Nucleus accumbens (tissue), 56 donors: ENCODE measurements around the gene PPP1R12C.
"Not testable (repeated sequence)": the region's sequence is repeated elsewhere in the genome, so short reads cannot be mapped to it uniquely, and the experiment has no call there.

Experiments used
- DNase-seq, 56 donors: peaks; one replicate each; lab custom pipeline; 2025; lab: John Stamatoyannopoulos, UW

Gene PPP1R12C

DNA sequence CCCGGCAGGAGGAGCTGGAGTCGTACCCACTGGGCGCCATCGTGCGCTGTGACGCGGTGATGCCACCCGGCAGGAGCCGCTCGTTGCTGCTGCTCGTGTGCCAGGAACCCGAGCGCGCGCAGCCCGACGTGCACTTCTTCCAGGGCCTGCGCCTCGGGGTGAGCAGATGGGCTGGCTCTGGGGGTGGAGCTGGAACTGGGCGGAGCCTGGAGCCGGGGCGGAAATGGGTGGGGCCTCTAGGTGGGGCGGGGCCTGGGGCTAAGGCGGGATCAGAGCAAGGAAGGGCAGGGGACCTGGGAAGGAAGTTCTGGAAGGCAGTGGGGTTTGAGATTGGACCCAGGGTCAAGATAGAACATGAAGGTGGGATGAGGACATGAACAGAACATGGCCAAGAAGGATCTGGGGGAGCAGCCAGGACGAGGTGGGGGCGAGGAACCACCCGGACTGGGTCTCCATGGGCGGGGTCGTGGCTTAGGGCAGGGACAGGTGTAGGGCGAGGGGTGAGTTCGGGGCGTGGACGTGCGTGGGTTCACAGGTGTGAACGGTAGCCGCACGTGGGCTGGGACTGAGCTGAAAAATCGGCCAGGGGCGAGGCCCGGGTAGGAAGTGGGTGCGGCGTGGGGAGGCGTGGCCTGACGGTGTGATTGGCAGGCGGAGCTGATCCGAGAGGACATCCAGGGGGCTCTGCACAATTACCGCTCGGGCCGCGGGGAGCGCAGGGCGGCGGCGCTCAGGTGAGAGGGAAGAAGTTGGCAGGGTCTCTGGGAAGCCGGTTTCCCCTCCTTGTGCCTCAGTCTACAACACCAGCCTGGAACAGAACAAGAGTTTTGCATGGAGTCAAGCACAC lies 37.1 kb downstream of the PPP1R12C start:
- peak in 5 of 56 donors; percentile 1 to 37 (median 11) for DNase-seq

DNA sequence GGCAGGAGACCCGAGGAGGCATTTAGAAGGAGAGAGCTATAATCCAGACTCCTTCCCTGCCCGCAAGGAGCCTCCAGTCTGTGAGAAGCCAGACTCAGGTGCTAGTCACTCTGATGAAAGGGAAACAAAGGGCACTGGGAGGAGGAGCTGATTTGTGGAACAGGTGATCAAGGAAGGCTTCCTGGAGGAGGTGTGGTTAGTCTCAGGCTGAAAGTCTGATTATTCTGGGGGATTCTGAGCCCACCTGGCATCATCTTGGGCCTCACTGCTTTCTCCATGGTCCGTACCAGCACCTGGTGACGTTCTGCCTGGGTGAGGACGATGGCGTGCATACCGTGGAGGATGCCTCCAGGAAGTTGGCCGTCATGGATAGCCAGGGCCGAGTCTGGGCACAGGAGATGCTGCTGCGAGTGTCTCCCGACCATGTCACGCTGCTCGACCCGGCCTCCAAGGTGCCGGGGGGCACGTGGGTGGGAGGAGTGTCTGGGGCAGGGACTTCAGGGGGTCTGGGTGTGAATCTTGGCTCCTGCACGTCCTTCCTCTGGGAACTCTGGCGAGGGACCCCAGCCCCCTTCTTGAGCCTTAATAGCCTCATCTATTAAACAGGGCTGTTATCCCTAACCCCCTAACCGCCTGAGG lies 37.9 kb downstream of the PPP1R12C start:
- no peak for DNase-seq

DNA sequence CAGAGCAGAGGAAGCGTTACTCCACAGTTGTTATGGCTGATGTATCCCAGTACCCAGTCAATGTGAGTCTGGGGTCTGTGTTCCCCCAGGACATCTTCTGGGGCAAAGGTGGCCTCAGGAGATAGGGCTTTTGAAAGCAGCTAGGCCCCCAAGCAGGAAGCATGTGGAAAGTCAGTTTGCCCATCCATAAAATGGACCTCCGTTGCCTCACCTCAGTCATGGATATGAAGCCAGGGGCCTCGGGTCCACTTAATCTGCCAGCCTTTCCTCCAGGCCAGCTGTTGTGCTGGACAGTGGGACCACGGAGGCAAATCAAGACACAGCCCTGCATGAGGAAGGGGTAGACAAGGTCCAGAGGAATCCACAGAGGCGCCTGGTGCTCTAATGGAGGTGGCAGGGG lies 38.4 kb downstream of the PPP1R12C start:
- DNase-seq: no peak

DNA sequence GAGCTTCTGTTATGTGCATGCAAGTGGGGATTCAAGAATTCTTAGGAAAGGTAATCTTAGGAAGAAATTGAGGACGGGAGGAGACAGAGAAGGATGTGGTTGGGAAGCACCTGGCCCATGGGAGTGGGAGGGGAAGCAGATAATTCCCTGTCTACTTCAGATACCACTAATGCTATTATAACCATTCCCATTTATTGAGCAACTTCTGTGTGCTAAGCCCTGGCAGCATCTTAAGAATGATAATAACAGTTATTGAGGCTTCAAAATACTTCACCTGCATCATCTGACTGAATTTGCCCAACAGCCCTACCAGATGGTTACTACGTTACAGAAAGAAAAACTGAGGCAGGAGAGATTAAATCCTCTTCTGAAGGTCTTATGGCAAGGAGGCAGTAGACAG lies 40.3 kb downstream of the PPP1R12C start:
- DNase-seq: no peak

DNA sequence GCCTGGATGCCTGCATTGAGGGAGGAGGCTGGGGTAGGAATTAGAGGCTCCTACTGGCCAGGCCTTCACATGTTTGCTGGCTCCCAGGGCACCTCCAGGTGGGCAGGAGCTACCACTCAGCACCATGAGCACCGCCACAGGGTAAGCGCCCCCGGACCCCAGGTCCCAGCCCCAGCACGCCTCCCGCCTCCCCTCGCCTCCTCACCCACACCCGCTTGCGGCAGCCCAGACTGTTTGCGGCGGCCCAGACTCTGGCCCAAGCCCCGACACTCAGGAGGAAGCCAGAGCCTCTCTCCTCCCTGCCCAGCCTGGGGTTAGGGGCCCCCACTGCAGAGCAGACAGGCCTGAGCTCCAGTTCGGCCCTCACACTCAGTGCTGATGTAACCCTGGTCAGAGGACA lies 41.1 kb downstream of the PPP1R12C start:
- DNase-seq: no peak

DNA sequence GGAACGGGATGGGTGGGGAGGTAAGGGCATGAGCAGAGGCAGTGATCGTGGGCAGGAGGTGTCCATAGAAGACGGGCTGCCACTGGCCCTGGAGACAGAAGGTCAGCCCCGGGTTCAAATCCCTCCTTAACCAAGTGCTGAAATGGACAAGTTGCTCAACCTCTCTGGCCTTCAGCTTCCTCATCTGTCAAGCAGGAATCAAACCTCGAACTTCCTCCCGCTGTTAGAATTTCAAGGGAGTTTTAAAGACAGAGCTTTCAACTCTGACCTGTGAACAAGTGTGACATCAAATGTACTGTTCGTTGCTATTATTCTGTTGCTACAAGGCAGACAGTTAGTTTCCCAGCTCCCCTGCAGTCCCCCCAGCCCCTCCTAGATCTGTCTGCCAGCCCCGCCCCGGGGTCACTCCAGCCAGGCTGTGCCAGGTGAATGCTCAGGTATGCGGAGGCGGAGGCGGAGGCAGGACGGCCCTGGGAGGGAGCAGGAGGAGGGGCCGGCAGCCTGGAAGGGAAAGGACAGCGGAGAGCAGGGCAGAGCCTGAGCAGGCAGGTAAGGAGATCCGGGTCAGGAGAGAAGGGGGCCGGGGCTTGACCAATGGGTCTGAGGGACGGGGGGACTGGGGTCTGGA lies 42.0 kb downstream of the PPP1R12C start, which contains the start of gene EPS8L1:
Gene EPS8L1, plus strand, starts transcription at position 499 of the 628 bp plus-strand sequence. CDS start 576 bp downstream, outside the sequence.
- DNase-seq: no peak

DNA sequence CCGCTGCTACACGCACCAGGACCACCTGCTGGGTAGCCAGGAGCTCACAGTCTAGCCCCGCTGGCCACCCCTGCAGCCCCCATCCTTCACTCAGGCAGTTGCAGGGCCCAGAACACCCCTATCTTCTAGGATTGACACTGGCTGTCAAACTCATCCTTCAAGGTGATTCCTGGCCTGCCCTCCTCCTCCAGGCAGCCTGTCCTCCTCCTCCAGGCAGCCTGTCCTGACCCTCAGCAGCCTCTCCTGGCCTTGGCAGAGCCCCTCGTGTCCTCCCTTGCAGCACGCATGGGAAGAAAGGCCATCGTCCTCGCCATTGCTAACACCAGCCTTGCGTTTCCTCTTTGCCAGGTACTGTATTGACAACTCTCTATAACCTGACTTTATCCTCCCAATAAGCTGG lies 45.5 kb downstream of the PPP1R12C start:
- DNase-seq: no peak

DNA sequence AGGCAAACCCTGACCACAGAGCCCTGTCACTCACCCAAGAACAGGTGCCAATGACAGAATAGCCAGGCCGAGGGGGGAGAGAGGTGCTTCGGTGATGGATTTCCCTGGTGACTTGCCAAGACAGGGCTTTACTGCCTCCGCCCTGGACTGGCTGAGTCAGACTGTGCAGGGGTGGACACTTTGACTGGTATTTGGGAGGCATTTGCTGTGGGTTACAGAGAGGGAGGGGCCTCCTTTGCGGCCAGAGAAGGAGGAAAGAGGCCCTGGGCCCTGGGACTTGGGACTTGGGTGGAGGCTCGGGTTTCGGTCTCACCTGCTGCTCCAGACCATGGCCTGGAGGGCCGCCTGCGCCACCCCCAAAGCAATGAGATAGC lies 46.3 kb downstream of the PPP1R12C start:
- no peak for DNase-seq

DNA sequence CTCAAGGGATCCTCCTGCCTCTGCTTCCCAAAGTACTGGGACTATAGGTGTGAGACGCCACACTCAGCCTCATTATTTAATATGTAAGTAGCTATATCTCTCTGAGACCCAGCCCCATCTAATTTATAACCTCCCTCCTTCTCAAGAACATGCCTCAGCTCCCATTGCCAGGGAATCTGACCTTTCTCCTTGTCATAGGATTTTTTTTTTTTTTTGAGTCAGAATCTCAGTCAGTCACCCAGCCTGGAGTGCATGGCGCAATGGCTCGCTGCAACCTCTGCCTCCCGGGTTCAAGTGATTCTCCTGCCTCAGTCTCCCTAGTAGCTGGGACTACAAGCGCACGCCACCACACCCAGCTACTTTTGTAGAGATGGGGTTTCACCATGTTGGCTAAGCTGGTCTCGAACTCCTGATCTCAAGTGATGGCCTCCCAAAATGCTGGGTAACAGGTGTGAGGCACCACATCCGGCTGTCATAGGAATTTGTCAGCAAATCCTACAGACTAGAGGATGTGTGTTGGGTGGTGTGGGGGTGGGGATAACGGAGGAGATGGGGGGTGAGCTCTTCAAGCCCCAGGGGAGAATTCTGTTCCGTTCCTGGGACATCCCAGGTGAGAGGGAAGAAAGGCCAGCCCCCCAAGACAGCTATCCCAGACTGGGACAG lies 46.8 kb downstream of the PPP1R12C start:
- DNase-seq: no peak

DNA sequence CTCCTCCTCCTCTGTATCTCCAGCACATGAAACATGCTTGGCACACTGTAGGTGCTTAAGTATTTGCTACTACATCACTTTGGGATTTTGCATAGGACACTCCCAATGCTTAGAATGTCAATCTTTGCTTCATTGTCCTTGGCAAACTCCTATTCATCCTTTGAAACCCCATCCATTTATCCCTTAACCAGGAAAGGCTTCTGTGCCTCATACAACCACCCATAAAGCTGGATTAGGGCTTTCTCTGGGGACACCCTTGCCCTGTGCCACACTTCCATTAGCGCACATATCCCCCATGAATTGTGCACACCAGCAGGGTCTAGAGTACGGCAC lies 47.6 kb downstream of the PPP1R12C start:
- no peak for DNase-seq

DNA sequence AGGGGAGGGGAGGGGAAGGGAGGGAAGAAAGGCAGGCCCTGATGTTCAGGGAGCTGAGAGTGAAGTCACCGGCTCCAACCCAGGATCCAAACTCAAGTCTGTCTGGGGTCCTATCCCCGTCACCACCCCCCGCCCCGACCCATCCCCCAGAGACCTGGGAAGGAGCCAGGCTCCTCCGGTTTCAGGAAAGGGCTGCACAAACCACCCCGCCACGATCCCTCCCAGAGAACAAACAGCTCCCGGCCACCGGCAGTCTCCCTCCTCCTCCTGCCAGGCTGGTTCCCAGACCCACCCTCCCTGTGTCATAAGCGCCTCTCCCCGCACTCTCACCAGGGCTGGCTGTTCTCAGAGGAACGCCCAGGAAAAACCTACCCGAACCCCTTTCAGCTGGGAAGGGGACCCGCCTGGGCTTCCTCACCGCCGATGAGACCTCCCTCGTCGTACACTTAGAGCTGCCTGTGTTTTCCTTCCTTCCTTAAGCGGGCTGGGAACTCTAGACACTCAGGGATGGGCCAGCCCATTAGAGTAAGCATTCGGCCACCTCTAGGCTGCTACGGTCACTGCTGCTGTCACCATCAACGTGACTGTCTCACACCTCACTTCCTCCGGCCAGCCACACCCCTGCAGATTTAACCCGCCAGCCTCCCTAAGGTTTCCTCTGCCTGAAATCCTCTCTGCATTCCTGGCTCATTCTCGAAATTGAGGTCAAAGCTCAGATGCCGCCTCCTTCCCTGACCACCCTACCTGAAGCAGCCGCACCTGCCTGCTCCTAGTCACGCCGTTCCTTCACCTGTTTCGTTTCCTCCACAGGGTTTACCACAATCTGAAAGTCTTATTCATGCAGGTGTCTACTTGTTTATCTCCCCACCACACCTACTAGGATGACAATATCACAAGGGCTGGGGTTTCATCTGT lies 48.2 kb downstream of the PPP1R12C start:
- no peak for DNase-seq

DNA sequence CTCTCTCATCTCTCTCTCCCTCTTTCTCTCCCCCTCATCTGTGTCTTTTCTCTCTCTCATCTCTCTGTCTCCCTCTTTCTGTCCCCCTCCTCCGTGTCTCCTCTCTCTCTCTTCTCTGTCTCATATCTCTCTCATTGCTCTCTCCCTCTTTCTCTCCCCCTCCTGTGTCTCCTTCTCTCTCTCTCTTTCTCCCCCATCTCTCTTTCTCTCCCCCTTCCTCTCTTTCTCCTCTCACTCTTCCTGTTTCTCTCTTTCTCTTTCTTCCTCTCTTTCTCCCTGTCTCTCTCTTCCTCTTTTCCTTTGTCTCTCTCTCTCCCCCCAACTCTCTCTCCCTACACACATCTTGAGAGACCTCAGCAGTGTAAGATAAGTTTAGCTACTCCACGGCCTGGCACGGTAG lies 49.6 kb downstream of the PPP1R12C start:
- DNase-seq: no peak

DNA sequence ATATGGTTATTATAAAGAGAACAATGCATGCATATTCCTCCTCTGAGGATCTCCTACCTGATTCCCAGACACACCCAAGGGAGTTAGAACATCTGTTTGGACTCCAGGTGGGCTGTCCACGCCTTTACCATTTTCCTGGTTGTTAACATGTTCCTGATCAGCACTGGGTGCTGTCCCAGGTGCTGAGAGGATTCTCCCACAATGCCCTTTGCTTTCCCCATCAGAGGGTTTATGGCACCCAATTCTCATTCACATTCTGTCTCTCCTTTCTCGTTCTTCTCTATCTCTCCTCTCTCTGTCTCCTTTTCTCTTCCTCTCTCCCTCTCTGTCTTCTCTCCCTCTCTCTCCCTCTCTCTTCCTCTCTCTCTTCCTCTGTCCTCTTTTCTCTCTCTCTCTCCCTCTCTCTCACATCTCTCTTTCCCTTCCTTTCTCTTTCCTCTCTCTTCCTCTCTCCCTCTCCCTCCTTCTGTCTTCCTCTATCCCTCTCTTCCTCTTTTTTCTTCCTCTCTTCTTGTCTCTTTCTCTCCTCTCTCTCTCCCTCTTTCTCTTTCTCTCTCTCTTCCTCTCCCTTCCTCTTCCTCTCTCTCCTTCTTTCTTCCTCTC lies 51.2 kb downstream of the PPP1R12C start:
- no peak for DNase-seq

DNA sequence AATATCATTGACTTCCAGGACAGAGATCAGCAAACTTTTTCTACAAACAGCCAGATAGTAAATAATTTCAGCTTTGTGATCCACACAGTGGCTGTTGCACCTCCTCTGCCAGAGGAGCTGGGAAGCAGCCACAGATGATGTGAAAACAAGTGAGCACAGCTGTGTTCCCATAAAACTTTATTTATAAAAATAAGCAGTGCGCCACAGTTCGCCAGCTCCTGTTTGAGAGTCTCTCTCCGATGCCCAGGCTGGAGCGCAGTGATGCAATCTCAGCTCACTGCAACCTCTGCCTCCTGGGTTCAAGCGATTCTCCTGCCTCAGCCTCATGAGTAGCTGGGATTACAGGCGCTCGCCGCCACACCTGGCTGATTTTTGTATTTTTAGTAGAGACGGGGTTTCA lies 51.9 kb downstream of the PPP1R12C start:
- DNase-seq: not testable (repeated sequence)

DNA sequence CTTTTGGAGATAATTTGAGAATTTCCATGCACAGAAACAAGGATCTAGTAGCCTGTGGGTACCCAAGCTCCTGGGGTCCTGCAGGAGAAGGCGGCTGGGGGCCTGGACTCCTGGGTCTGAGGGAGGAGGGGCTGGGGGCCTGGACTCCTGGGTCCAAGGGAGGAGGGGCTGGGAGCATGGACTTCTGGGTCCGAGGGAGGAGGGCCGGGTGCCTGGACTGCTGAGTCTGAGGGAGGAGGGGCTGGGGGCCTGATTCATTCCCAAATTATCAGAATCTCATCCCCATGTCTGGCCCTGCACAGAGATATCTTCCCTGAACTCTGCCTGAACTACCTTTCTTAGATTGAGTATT lies 54.0 kb downstream of the PPP1R12C start:
- DNase-seq: no peak

DNA sequence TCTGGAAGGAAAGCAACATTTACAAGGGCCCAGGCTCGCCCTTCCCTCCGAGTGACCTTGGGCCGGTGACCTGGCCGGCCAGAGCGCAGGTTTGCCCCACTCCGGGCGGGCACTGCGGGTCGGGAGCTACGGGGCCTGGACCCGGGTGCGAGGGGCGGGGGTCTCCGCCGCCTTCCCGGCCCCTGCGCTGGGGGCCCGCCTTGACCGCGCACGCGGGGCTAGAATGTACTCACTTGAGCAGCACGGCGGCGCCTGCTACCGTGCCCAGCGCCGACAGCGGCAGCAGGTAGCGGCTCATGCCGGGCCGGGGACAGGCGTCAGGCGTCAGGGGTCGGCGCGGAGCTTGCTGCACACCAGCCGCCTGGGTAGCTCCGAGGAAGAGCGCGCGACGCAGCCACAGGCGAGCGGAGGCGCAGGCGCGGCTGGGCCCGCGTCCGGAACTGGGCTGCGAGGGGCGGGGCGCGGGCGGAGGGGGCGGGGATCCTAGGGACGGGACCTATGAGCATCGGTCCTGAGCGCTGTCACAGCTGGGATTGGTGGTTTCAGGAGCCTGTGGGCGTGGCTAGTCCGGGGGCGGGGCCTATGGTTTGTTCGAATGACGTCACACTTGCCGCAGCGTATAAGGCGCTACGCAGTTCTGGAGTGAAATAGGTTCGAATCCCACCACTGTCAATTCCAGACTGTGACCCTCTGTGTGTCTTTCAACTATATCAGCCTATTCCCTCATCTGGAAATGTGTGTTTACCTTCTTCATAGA lies 54.5 kb downstream of the PPP1R12C start, which contains the start of gene RDH13:
Gene RDH13, minus strand, starts transcription at position 414 of the 757 bp plus-strand sequence. Its CDS starts 116 bp downstream, at position 298.
- peak in 55 of 56 donors; percentile 34 to 94 (median 80) for DNase-seq

DNA sequence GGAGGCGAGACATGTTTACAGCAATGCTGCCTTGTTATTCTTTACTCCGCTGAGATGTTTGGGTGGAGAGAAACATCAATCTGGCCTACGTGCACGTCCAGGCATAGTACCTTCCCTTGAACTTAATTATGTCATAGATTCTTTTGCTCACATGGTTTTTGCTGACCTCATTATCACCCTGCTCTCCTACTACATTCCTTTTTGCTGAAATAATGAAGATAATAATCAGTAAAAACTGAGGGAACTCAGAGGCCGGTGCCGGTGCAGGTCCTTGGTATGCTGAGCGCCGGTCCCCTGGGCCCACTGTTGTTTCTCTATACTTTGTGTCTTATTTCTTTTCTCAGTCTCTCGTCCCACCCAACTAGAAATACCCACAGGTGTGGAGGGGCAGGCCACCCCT lies 57.1 kb downstream of the PPP1R12C start:
- DNase-seq: not testable (repeated sequence)

DNA sequence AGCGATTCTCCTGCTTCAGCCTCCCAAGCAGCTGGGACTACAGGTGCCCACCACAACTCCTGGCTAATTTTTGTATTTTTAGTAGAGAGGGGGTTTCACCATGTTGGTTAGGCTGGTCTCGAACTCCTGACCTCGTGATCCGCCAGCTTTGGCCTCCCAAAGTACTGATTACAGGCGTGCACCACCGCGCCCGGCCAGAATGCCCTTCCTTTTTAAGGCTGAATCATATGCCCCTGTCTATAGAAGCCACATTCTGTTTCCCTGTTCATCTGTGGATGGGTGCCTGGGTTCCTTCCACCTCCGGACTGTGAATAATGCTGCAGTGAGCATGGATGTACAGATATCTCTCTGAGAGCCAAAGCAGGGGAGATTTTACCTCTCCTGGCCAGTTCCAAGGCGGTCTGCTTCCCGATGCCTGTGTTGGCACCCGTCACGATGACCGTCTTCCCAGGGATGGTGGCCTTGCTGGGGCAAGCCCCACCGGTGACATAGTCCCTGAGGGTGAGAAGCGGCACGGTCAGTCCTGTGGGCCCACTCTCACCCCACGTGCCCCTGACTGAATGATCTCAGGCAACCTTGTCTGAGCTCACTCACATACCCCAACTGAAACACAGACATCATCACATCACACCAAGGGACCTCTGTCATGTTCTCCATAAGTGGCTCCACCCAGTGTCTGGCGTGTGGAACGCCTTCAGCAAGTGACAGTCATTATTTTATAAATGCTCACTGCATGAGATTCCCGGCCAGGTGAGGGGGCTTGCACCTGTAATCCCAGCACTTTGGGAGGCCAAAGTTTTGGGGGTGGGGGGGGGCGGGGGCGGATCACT lies 58.4 kb downstream of the PPP1R12C start:
- DNase-seq: no peak
